ENCODE data around the gene MPZL2. TPM values are rescaled to one million over a fixed set of nuclear protein-coding genes. Genes with fewer than 3 reads are reported as not detected.

Gene MPZL2
- total RNA-seq, 1 experiment from 2014 or later, result 0.26 TPM

- no peak overlapping the region for H3K4ac ChIP-seq (ENCODE audit: low read depth, low read length)
- no CpG with 5 or more reads among the region's 5 CpGs for WGBS (ENCODE audit: extremely low coverage, insufficient read length, low lambda C conversion rate)
- no peak overlapping the region for H2BK15ac ChIP-seq (ENCODE audit: low read depth, low read length)
- no peaks in the 10 kb centered on the region for H4K20me1 ChIP-seq (ENCODE audit: control insufficient read depth, insufficient read depth, insufficient read length)
- H3K23ac ChIP-seq (ENCODE audit: insufficient read length, low read depth, low read length), result no peak overlapping the region
- no peaks in the 10 kb centered on the region for H3K36me3 Mint-ChIP-seq (ENCODE audit: insufficient read depth in 1 of 3, low read depth in 3 of 3)
- TF ChIP-seq, protein P1, sequence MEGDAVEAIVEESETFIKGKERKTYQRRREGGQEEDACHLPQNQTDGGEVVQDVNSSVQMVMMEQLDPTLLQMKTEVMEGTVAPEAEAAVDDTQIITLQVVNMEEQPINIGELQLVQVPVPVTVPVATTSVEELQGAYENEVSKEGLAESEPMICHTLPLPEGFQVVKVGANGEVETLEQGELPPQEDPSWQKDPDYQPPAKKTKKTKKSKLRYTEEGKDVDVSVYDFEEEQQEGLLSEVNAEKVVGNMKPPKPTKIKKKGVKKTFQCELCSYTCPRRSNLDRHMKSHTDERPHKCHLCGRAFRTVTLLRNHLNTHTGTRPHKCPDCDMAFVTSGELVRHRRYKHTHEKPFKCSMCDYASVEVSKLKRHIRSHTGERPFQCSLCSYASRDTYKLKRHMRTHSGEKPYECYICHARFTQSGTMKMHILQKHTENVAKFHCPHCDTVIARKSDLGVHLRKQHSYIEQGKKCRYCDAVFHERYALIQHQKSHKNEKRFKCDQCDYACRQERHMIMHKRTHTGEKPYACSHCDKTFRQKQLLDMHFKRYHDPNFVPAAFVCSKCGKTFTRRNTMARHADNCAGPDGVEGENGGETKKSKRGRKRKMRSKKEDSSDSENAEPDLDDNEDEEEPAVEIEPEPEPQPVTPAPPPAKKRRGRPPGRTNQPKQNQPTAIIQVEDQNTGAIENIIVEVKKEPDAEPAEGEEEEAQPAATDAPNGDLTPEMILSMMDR (conservative IDR thresholded peaks at IDR 0.05), result no peak
- H2AK5ac ChIP-seq (ENCODE audit: insufficient read length, low read length), result no peak overlapping the region
- H3K27me3 ChIP-seq (ENCODE audit: insufficient read depth, low read length), result no peaks in the 10 kb centered on the region
- no peak for DNase-seq
- no peak overlapping the region for H4K91ac ChIP-seq (ENCODE audit: insufficient read length, low read depth, low read length)
- no peaks in the 10 kb centered on the region for H3K4me1 ChIP-seq (ENCODE audit: insufficient read depth, low read length)
- H3K27ac ChIP-seq (ENCODE audit: insufficient read length, low read depth, low read length), result no peak overlapping the region
- no peak overlapping the region for H3K4me2 ChIP-seq (ENCODE audit: insufficient read depth, insufficient read length, low read length)
- no peaks in the 10 kb centered on the region for H3K79me2 ChIP-seq (ENCODE audit: insufficient read depth, low read length)
- no peak overlapping the region for H4K8ac ChIP-seq (replicated peaks; ENCODE audit: insufficient read length, low read depth, low read length)
- H2BK12ac ChIP-seq (ENCODE audit: insufficient read length, low read depth, low read length), result no peak overlapping the region
- H3K27ac Mint-ChIP-seq, result no peak overlapping the region
- no peak overlapping the region for H2AFZ ChIP-seq (ENCODE audit: low read length)
- no peak overlapping the region for H4K5ac ChIP-seq (ENCODE audit: insufficient read length, low read depth, low read length)
- H3K4me3 Mint-ChIP-seq, result no peak overlapping the region
- H3K4me1 Mint-ChIP-seq, result no peaks in the 10 kb centered on the region
- H2BK20ac ChIP-seq (ENCODE audit: low read depth, low read length, poor library complexity, severe bottlenecking), result no peak overlapping the region
- peaks cover 21% of the 10 kb centered on the region for H3K27me3 Mint-ChIP-seq (ENCODE audit: low read depth)
- no peak overlapping the region for H3K18ac ChIP-seq (ENCODE audit: insufficient read length, low read depth, low read length)
- no peak overlapping the region for H3T11ph ChIP-seq (ENCODE audit: low read length)
- H3K14ac ChIP-seq (ENCODE audit: insufficient read depth, low read length), result no peak overlapping the region
- H3K23me2 ChIP-seq (ENCODE audit: insufficient read length, low read depth, low read length, poor library complexity, severe bottlenecking), result no peaks in the 10 kb centered on the region
- H2BK120ac ChIP-seq (ENCODE audit: low read depth, low read length, poor library complexity, severe bottlenecking), result no peak overlapping the region
- no peak overlapping the region for H3K9ac ChIP-seq (ENCODE audit: extremely low read depth, insufficient read length, low read length)
- no peaks in the 10 kb centered on the region for H3K9me3 Mint-ChIP-seq
- no peaks in the 10 kb centered on the region for H3K79me1 ChIP-seq (ENCODE audit: insufficient read depth, low read depth, low read length, poor library complexity, severe bottlenecking)
- H3K56ac ChIP-seq (ENCODE audit: insufficient read length, low read depth, low read length), result no peak overlapping the region
- no peaks in the 10 kb centered on the region for H3K9me3 ChIP-seq (ENCODE audit: control insufficient read depth, low read depth, low read length)
- no peak overlapping the region for H2BK5ac ChIP-seq (ENCODE audit: insufficient read length, low read length)
These were observed 19.0 kb upstream of the MPZL2 start for GRCh38 chr11:118283037-118283636.

Measured in H9 (cell line).